Immature natural killer cell (primary cell): ENCODE data around the gene GAP43. TPM values are rescaled to one million over a fixed set of nuclear protein-coding genes. Genes with fewer than 3 reads are reported as not detected.

Experiments used
- DNase-seq, 3 donors: peaks; one replicate each; pipeline ENCODE4 v3.0.0; 2022; ENCODE audit warnings: mixed read lengths in 1 of 3
- H3K27ac Mint-ChIP-seq, 6 donors: one replicate each; pipeline ENCODE4 v1.8.0; 2020; ENCODE audit warnings: mixed read lengths in 6 of 6, mild to moderate bottlenecking in 5 of 6, inconsistent platforms in 4 of 6, moderate library complexity in 3 of 6
- H3K27me3 Mint-ChIP-seq, 3 donors: one replicate each; pipeline ENCODE4 v1.8.0; 2020 to 2021; ENCODE audit warnings: low read depth in 3 of 3, mild to moderate bottlenecking in 3 of 3, mixed read lengths in 3 of 3, moderate library complexity in 3 of 3, inconsistent platforms in 1 of 3
- H3K36me3 Mint-ChIP-seq, 3 donors: one replicate each; pipeline ENCODE4 v1.8.0; 2020; ENCODE audit warnings: mixed read lengths in 3 of 3, inconsistent platforms in 2 of 3, mild to moderate bottlenecking in 2 of 3
- H3K4me1 Mint-ChIP-seq, 2 donors: one replicate each; pipeline ENCODE4 v1.8.0; 2020; ENCODE audit warnings: inconsistent platforms in 2 of 2, mild to moderate bottlenecking in 2 of 2, mixed read lengths in 2 of 2, moderate library complexity in 1 of 2
- H3K4me3 Mint-ChIP-seq, 5 donors: one replicate each; pipeline ENCODE4 v1.8.0; 2020; ENCODE audit warnings: mild to moderate bottlenecking in 5 of 5, mixed read lengths in 5 of 5, inconsistent platforms in 3 of 5, moderate library complexity in 3 of 5
- H3K9me3 Mint-ChIP-seq, 6 donors: one replicate each; pipeline ENCODE4 v1.8.0; 2020; ENCODE audit warnings: mild to moderate bottlenecking in 6 of 6, mixed read lengths in 6 of 6, inconsistent platforms in 4 of 6, moderate library complexity in 3 of 6
- polyA plus RNA-seq, 3 donors: library from polyadenylated mRNA; unstranded; fragments of 300-500 nt; fragmentation: Illumina TruSeq; gene quantifications; one replicate each; pipeline ENCODE4 v1.2.3, GENCODE V29; 2021

Gene GAP43, protein sequence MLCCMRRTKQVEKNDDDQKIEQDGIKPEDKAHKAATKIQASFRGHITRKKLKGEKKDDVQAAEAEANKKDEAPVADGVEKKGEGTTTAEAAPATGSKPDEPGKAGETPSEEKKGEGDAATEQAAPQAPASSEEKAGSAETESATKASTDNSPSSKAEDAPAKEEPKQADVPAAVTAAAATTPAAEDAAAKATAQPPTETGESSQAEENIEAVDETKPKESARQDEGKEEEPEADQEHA
- not detected for polyA plus RNA-seq

DNA sequence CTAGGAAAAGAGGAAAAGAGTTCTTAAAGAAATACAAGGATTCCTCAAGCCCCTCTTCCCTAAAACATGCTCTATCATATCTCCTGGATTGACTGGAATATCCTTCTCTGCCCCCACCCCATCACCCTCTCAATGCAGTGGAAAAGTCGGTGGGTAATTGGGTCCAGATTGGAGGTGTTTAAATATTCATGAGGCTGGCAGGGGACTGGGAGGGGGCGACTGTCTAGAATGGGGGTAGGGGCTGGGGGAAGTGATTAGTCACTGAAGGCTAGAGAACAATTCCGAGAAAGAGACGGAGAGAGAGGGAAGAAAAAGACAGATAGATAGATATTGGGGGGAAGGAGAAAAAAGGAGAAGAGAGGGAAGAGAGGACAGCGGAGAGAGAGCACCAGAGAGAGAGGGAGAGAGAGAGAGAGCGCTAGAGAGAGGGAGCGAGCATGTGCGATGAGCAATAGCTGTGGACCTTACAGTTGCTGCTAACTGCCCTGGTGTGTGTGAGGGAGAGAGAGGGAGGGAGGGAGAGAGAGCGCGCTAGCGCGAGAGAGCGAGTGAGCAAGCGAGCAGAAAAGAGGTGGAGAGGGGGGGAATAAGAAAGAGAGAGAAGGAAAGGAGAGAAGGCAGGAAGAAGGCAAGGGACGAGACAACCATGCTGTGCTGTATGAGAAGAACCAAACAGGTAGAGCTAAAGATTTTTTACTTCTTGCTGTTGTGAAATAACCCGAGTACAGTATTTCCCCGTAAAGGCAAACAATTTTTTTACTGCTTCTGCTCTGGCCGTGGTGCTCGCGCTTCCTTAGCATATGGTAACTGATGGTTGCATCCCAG is at the start of gene GAP43:
Gene GAP43 (plus strand): TSS at position 467 of the 825 bp plus-strand sequence. CDS start 180 bp downstream, at position 647.
- peaks cover 7 to 8% of the 10 kb centered on the region in 2 donors for H3K4me1 Mint-ChIP-seq
- no peaks in the 10 kb centered on the region for H3K9me3 Mint-ChIP-seq

DNA sequence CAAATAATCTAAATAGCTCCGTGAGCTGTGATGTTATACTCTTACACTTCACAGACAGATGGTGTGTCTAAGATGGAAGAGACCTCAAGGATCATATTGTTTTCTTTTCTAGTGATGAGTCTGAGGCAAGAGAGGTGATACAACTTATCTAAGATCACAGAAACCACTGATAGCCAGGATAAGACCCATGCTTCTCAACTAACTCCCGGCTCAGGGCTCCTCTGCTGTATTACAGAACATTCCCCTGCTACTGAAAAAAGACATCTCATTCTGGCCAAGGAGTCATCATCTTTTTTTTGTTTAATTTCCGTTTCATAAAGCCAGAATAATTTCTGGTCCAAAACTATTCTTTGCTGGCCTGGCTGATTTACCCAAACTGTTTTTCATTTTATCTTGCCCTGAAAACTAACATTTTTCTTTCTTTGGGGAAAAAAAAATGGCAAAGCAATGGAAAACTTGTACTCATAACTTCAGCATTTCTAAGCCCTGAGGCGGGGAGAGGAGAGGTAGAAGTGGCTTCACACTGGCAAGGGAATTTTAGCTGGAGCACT is 46.9 kb upstream of the GAP43 start:
- no peak overlapping the region for H3K27ac Mint-ChIP-seq
- no peaks in the 10 kb centered on the region for H3K9me3 Mint-ChIP-seq
- DNase-seq, result no peak
- peaks cover 0 to 6% (median 3%) of the 10 kb centered on the region in 3 donors for H3K27me3 Mint-ChIP-seq
- no peak overlapping the region for H3K4me3 Mint-ChIP-seq
- no peaks in the 10 kb centered on the region for H3K36me3 Mint-ChIP-seq
- H3K4me1 Mint-ChIP-seq, result no peaks in the 10 kb centered on the region

More for the DNA sequence above, at the start of gene GAP43:
- Mint-ChIP-seq H3K27ac (no peak within 1 kb of the TSS), H3K4me3 (peak within 1 kb of the TSS in 2 of 5 donors; percentile 43 to 44), H3K27me3 (peaks cover 3 to 17% (median 12%) of the 10 kb centered on the region in 3 donors), H3K36me3 (no peaks in the 10 kb centered on the region)
- peak in 2 of 3 donors; percentile 1 to 14 for DNase-seq

GRCh38 chr3:115577000-115577399 is 46.3 kb upstream of the GAP43 start:
- peaks cover 0 to 10% (median 3%) of the 10 kb centered on the region in 3 donors for H3K27me3 Mint-ChIP-seq
- H3K36me3 Mint-ChIP-seq, result no peaks in the 10 kb centered on the region
- H3K4me3 Mint-ChIP-seq, result no peak overlapping the region
- no peak overlapping the region for H3K27ac Mint-ChIP-seq
- H3K9me3 Mint-ChIP-seq, result no peaks in the 10 kb centered on the region
- no peak for DNase-seq
- no peaks in the 10 kb centered on the region for H3K4me1 Mint-ChIP-seq

GRCh38 chr3:115578331-115578730 is 45.0 kb upstream of the GAP43 start:
- Mint-ChIP-seq H3K9me3 (no peaks in the 10 kb centered on the region), H3K4me3 (no peak overlapping the region), H3K27ac (no peak overlapping the region), H3K27me3 (peaks cover 0 to 10% (median 3%) of the 10 kb centered on the region in 3 donors), H3K4me1 (no peaks in the 10 kb centered on the region), H3K36me3 (no peaks in the 10 kb centered on the region)
- DNase-seq, result no peak

DNA sequence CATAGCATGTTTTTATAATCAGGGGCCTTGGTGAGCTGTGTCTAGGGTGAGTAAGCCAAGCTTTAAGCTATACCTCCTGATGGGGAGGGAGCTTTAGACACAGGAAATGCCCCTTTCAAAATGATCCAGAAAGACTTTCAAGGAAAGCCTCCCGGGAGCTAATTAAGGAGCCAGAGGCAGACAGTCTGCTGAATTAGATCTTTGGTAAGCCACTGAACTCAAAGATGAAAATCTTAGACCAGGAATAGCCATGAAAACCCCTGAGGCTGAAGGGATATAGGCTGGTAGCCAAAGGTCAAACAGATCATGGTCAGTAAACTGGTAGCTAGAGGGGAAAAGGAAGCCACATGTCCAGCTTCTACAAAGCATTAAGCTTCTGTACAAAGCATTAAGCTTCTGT is 42.7 kb upstream of the GAP43 start:
- Mint-ChIP-seq H3K27me3 (peaks cover 0 to 10% (median 3%) of the 10 kb centered on the region in 3 donors), H3K27ac (no peak overlapping the region), H3K4me1 (no peaks in the 10 kb centered on the region), H3K36me3 (no peaks in the 10 kb centered on the region), H3K4me3 (no peak overlapping the region), H3K9me3 (no peaks in the 10 kb centered on the region)
- DNase-seq, result no peak

- no peak for DNase-seq
- no peaks in the 10 kb centered on the region for H3K36me3 Mint-ChIP-seq
- H3K4me3 Mint-ChIP-seq, result no peak overlapping the region
- no peak overlapping the region for H3K27ac Mint-ChIP-seq
- H3K4me1 Mint-ChIP-seq, result no peaks in the 10 kb centered on the region
- peaks cover 2 to 10% (median 3%) of the 10 kb centered on the region in 3 donors for H3K27me3 Mint-ChIP-seq
- H3K9me3 Mint-ChIP-seq, result no peaks in the 10 kb centered on the region
Observed at GRCh38 chr3:115581362-115582135, 41.8 kb upstream of the GAP43 start.

DNA sequence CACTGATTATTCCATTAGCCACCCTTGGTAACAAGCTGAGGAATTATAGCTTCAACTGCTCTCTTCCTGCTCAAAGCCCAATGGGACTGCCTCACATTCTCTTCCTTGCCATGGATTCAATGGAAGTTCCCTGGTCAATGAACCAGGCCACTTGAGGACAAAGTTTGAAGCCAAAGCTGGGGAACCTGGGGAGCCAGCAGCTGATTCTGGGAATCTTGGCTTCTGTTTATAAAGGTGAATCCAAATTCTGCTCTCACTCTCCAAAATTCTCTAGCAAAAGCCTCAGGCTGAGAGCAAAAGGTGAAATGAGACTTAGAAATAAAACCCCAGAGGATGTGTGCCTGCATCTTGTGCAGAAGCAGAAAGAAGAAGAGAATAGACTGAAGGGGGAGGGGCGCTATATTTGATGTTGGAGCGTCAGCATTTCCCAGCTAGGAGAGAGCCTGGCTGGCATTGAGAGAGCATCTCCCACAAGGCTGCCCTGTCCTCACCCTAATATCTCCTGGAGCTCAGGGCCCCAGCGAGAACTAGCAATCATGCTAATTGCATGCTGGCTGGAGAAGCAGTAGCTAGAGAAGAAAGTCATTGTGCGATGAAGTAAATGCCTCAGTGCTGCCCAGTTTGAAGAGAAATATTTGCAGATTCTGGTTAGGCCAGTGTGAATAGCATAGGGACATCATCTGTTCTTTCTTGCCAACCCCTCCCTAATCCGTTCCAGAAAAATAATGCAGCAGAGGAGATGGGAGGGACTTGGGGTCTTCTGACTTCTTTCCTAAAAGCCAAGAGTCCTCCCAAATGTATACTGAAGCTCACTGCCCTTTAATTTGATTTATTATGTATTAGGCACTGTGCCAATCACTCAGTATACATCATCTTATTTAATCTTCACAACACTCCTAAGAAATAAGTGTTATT is 34.9 kb upstream of the GAP43 start:
- Mint-ChIP-seq H3K27ac (no peak overlapping the region), H3K4me1 (no peaks in the 10 kb centered on the region), H3K4me3 (no peak overlapping the region)

DNA sequence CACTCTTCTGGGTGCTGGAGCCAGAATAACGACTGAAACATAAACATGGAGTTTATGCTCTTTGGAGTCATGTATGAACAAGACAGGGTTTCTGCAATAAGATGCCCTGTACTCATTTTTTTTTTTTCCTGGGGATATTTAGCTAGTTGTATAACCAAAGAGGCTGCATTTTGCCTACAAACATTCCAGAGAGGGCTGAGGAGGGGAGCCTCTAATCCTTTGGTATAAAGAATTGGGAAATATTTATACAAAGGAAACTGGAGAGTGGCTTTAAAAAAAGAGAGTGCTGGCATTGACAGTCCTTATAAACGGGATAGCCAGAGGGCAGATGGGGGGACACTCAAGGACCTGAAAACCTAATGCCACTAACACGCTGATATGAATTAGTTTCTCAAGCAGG is 32.4 kb upstream of the GAP43 start:
- Mint-ChIP-seq H3K27me3 (peaks cover 0 to 6% (median 3%) of the 10 kb centered on the region in 3 donors), H3K4me1 (no peaks in the 10 kb centered on the region), H3K9me3 (no peaks in the 10 kb centered on the region), H3K27ac (no peak overlapping the region), H3K4me3 (no peak overlapping the region), H3K36me3 (no peaks in the 10 kb centered on the region)
- DNase-seq, result no peak

More for the DNA sequence above, 34.9 kb upstream of the GAP43 start:
- H3K36me3 Mint-ChIP-seq, result no peaks in the 10 kb centered on the region
- no peaks in the 10 kb centered on the region for H3K9me3 Mint-ChIP-seq
- H3K27me3 Mint-ChIP-seq, result peaks cover 0 to 4% (median 3%) of the 10 kb centered on the region in 3 donors
- DNase-seq, result no peak

DNA sequence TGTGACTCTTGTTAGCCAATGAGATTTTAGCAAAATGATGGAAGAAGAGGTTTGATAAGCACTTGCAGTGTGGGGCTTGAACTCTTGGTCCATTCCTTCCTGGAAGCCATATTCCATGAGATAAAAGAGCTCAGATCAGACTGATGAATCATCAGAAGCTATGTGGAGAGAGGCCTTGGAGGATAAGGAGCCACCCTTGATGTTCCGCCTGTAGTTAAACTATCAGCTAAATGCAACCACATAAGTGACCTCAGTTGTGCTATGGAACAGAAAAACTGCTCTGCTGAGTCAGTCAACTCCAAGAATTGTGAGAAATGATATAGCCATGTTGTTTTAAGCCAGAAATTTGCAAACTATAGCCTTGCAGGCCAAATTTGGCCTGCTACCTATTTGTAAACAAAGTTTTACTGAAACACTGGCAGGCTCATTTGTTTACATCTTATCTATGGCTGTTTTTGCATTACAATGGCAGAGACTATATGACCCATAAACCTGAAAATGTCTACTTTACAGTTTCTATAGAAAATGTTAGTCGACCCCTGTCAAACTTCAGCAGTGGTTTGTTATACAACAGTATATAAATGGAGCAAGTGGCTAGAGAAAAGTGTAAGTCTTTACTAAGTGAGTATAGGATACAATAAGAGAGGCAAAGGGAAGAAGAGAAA is 27.6 kb upstream of the GAP43 start:
- no peak overlapping the region for H3K4me3 Mint-ChIP-seq
- H3K9me3 Mint-ChIP-seq, result no peaks in the 10 kb centered on the region
- H3K4me1 Mint-ChIP-seq, result no peaks in the 10 kb centered on the region
- peaks cover 2 to 5% (median 5%) of the 10 kb centered on the region in 3 donors for H3K27me3 Mint-ChIP-seq
- no peak overlapping the region for H3K27ac Mint-ChIP-seq
- no peak for DNase-seq
- no peaks in the 10 kb centered on the region for H3K36me3 Mint-ChIP-seq

DNA sequence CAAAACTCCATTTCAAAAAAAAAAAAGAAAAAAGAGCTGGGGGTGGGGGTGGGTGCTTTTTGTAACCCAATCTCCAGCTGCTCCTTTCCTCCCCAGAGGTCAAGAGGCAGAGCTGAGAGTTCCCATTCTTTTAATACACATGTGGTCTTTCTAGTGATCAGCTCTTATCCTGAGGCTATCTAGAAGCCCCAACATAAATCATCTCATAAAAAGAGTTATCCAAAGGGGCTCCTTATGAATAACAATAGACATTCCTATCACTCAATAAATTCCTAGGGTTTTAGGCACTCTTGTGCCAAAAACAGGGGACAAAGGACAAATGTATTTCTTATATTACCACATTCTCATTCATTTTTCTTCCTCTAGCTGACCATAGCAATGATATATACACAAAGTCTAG is 25.1 kb upstream of the GAP43 start:
- H3K4me1 Mint-ChIP-seq, result no peaks in the 10 kb centered on the region

DNA sequence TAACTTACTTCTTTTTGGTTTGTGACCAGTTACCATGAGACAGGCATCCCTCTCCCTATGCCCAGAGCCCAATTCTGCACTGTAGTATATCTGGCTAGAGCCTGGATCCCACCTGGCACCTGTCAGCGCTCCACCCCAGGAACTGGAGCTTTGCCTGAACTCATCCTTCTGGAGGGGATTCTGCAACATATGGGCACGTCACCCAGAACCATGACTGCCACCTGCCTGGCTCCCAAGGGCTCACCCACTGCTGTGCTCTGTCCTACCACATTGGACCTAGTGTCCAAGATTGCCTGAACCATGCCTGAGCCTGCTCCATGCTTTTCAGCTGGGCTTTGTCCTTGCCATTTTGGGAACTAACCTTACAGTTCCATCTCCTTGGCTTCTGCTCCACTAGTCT is 21.1 kb upstream of the GAP43 start:
- DNase-seq, result no peak
- no peak overlapping the region for H3K27ac Mint-ChIP-seq
- no peak overlapping the region for H3K4me3 Mint-ChIP-seq
- H3K9me3 Mint-ChIP-seq, result no peaks in the 10 kb centered on the region
- peaks cover 3 to 5% (median 4%) of the 10 kb centered on the region in 3 donors for H3K27me3 Mint-ChIP-seq
- no peaks in the 10 kb centered on the region for H3K4me1 Mint-ChIP-seq
- H3K36me3 Mint-ChIP-seq, result no peaks in the 10 kb centered on the region

More for the DNA sequence above, 25.1 kb upstream of the GAP43 start:
- Mint-ChIP-seq H3K36me3 (no peaks in the 10 kb centered on the region), H3K4me3 (no peak overlapping the region), H3K27ac (no peak overlapping the region), H3K9me3 (no peaks in the 10 kb centered on the region), H3K27me3 (peaks cover 4 to 5% (median 5%) of the 10 kb centered on the region in 3 donors)
- no peak for DNase-seq

- Mint-ChIP-seq H3K27me3 (peaks cover 0 to 4% (median 2%) of the 10 kb centered on the region in 3 donors), H3K27ac (no peak overlapping the region), H3K36me3 (no peaks in the 10 kb centered on the region), H3K4me1 (no peaks in the 10 kb centered on the region), H3K4me3 (no peak overlapping the region), H3K9me3 (no peaks in the 10 kb centered on the region)
- DNase-seq, result no peak
Observed at GRCh38 chr3:115611630-115612029, 11.7 kb upstream of the GAP43 start.
